ENCODE measurements around the gene KIF17. TPM values are rescaled to one million over a fixed set of nuclear protein-coding genes. Genes with fewer than 3 reads are reported as not detected.

Gene KIF17
- polyA plus RNA-seq, 6 donors from 2014 or later: not detected

DNA sequence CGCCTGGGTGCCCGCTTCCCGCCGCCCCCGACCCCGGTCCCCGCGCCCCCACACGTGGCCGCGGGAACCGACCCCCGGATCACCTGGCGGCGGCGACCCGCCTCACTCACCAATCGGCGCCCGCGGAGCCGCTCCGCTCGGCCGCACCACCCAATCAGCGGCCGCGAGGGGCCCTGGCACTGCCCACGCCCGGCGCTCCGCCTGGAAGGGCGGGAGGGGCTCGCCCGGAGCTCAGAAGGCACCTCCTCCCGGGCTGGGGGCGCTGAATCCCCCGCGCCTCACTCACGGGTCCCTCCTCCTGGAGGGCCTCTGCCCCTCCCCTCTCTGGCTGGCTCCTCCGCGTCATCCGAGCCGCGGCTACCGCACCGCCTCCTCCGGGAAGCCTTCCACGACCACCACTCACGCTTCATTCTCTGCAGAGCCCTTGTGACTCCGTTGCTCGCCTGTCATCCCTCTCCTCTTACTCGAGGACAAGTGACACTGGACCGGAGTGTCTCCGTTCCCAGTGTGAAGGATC lies 14.3 kb upstream of the KIF17 start:
- peaks cover 20 to 32% (median 25%) of the 10 kb centered on the region in 3 donors for H3K4me1 Mint-ChIP-seq
- DNase-seq (peak; percentile 52), ATAC-seq (ENCODE audit: low read depth in 2 of 2) (peak; percentile 58 to 60)
- no peaks in the 10 kb centered on the region for H3K36me3 Mint-ChIP-seq
- peak overlapping the region in 3 of 6 donors; percentile 87 to 96 (median 90) for H3K27ac Mint-ChIP-seq
- H3K4me3 Mint-ChIP-seq: peak overlapping the region; percentile 84 to 95 (median 91)
- no peaks in the 10 kb centered on the region for H3K9me3 Mint-ChIP-seq
- peaks cover 18 to 51% (median 47%) of the 10 kb centered on the region in 3 donors for H3K27me3 Mint-ChIP-seq

DNA sequence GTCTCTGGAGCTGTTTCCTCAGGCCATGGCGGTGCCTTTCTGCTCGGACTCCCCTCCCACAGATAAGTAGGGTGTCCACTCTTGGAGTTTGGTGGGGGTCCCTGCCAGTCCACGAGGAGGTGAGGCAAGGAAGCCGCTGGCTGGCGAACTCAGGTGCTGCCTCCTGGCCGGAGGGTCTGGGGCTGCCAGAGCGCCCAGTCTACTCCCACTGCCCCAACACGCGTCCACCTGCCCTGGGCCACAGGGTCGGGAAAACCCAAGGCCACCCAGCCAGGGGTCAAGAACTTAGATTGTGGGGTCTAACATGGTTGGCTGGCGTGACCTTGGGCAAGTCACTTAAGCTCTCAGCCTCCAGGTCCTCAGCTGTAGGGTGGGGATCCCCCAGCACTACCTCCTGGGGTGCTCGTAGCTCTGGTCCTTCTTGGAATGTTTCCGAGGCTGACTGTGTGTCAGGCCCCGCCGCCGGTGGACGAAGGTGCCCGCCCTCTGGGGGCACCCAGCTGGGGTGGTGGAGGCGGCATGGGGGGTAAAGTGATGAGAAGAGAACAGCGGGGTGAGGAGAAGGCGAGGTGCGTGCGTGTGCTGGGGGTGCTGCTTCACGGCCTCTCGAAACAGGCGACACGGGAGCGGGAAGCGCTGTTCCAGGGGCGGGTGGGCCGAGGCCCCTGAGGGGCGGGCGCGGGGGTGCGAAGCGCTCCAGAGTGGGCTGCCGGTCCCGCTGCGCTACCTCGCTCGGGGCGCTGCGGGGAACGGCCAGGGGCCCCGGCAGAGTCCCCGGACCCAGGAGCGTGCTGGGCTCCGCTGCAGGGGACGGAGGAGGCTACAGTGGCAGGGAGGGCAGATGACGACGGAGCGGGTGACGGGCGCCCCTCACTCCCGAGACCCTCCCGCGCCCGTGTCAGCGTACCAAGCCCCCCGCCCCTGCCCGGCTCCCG lies 13.5 kb upstream of the KIF17 start:
- peaks cover 20 to 32% (median 25%) of the 10 kb centered on the region in 3 donors for H3K4me1 Mint-ChIP-seq
- ATAC-seq (ENCODE audit: low read depth in 2 of 2) (peak; percentile 17 to 22), DNase-seq (no peak)
- peaks cover 18 to 51% (median 47%) of the 10 kb centered on the region in 3 donors for H3K27me3 Mint-ChIP-seq
- H3K36me3 Mint-ChIP-seq: no peaks in the 10 kb centered on the region
- H3K9me3 Mint-ChIP-seq: no peaks in the 10 kb centered on the region
- H3K4me3 Mint-ChIP-seq: peak overlapping the region; percentile 66 to 92 (median 88)
- peak overlapping the region in 3 of 6 donors; percentile 47 to 63 (median 47) for H3K27ac Mint-ChIP-seq

DNA sequence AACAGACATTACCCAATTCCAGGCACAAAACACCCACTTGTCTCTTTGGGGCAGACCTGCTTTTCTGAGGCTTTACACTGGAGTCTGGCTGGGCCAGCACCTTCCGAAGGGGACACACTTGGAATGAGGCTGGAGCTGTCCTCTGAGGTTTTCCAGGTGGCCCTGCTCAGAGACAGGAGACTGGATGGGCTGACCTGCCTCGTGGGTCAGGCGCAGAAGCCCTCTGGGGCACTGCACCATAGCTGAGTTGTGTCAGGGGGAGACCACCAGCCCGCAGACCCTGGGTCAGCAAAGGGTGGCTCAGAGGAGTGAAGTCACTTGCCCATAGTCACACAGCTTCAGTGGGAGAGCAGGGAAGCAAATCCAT lies 12.9 kb upstream of the KIF17 start:
- Mint-ChIP-seq H3K27me3 (peaks cover 18 to 53% (median 51%) of the 10 kb centered on the region in 3 donors), H3K9me3 (no peaks in the 10 kb centered on the region), H3K4me3 (peak overlapping the region; percentile 45 to 92 (median 79)), H3K27ac (no peak overlapping the region), H3K36me3 (no peaks in the 10 kb centered on the region), H3K4me1 (peaks cover 20 to 32% (median 25%) of the 10 kb centered on the region in 3 donors)
- DNase-seq: no peak
- ATAC-seq (ENCODE audit: low read depth in 2 of 2): no peak

DNA sequence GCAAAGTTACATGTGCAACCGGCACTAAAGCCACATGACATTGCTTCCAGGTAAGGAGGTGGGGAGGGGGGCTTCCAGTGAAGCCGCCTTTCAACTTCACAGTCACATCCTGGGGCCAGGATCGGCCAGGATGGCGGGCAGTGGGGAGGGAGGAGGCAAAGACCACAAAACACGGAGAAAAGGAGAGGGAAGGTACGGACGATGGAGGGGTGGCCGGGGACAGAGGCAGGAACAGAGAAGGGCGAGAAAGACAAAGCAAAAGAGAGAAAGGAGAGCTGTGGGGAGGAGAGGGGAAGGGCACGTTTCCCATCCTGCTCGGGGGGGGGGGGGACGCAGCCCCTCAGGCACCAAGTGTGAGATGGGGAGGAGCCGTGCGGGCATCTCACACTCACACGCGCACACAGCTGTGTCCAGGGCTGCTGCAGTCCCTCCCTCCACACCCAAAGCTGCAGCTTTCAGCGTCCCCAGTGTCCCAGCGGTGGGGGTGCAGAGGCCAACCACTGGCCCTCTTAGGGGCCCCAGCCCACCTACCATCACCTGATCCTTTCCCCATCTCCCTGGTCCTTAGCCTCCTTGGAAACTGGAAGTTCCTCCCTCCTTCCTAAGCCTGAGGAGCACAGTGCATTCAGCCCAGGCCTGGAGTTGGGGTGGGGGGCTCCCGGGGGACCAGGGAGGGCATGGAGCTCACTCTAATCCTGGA lies 12.3 kb upstream of the KIF17 start:
- DNase-seq (no peak), ATAC-seq (ENCODE audit: low read depth in 2 of 2) (no peak)
- peaks cover 20 to 32% (median 25%) of the 10 kb centered on the region in 3 donors for H3K4me1 Mint-ChIP-seq
- H3K27ac Mint-ChIP-seq: peak overlapping the region in 3 of 6 donors; percentile 52 to 71 (median 59)
- H3K27me3 Mint-ChIP-seq: peaks cover 18 to 53% (median 51%) of the 10 kb centered on the region in 3 donors
- H3K9me3 Mint-ChIP-seq: no peaks in the 10 kb centered on the region
- H3K36me3 Mint-ChIP-seq: no peaks in the 10 kb centered on the region
- peak overlapping the region; percentile 62 to 92 (median 77) for H3K4me3 Mint-ChIP-seq

DNA sequence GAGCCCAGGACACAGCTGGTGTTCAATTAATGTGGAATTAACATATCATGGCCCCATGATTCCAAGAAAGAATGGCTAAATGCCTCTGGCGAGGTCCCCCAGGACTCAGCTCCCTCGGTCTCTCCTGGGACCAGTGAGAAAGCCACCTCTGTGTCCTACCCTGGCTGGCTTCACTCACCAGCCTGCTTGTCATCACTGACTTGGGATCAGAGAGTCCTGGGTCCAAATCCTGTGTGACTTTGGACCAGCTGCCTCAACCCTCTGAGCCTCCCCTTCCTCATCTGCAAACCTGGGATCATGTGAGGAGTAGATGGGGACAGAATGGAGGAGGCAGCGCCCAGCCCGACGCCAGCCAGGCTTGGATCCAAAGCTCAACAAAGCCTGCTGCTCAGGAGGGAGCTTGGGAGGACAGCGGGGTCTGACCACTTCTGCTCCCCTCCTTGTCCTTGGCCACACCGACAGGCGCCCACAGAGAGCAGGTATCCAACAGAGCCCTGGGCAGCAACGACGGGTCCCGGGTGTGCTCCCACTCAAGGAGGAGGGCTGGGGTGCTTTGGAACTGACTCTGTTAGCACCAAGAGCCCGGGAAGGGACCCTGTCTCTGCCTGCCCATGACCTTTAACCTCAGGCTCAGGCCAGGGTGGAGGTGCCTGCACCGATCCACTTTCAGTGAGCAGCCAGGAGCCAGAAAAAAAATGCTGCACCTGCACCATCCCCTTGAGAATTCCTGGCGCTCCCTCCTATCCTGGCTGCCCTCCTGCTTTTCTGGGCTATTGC lies 11.5 kb upstream of the KIF17 start:
- H3K27ac Mint-ChIP-seq: peak overlapping the region in 3 of 6 donors; percentile 52 to 82 (median 59)
- peak overlapping the region in 3 of 8 donors; percentile 49 to 70 (median 68) for H3K4me3 Mint-ChIP-seq
- H3K27me3 Mint-ChIP-seq: peaks cover 18 to 53% (median 51%) of the 10 kb centered on the region in 3 donors
- no peaks in the 10 kb centered on the region for H3K9me3 Mint-ChIP-seq
- no peak for ATAC-seq (ENCODE audit: low read depth in 2 of 2)
- no peak for DNase-seq
- H3K4me1 Mint-ChIP-seq: peaks cover 20 to 32% (median 25%) of the 10 kb centered on the region in 3 donors
- no peaks in the 10 kb centered on the region for H3K36me3 Mint-ChIP-seq

GRCh38 chr1:20728371-20729154 lies 10.8 kb upstream of the KIF17 start:
- H3K36me3 Mint-ChIP-seq: no peaks in the 10 kb centered on the region
- no peak for DNase-seq
- peak overlapping the region in 1 of 8 donors; percentile 59 for H3K4me3 Mint-ChIP-seq
- ATAC-seq (ENCODE audit: low read depth in 2 of 2): no peak
- peak overlapping the region in 1 of 6 donors; percentile 82 for H3K27ac Mint-ChIP-seq
- peaks cover 18 to 53% (median 51%) of the 10 kb centered on the region in 3 donors for H3K27me3 Mint-ChIP-seq
- peaks cover 15 to 32% (median 25%) of the 10 kb centered on the region in 3 donors for H3K4me1 Mint-ChIP-seq
- no peaks in the 10 kb centered on the region for H3K9me3 Mint-ChIP-seq

GRCh38 chr1:20727746-20728316 lies 10.0 kb upstream of the KIF17 start:
- H3K27me3 Mint-ChIP-seq: peaks cover 13 to 49% (median 45%) of the 10 kb centered on the region in 3 donors
- DNase-seq (no peak), ATAC-seq (ENCODE audit: low read depth in 2 of 2) (no peak)
- H3K4me3 Mint-ChIP-seq: no peak overlapping the region
- peaks cover 9 to 25% (median 19%) of the 10 kb centered on the region in 3 donors for H3K4me1 Mint-ChIP-seq
- H3K9me3 Mint-ChIP-seq: no peaks in the 10 kb centered on the region
- no peaks in the 10 kb centered on the region for H3K36me3 Mint-ChIP-seq
- no peak overlapping the region for H3K27ac Mint-ChIP-seq

GRCh38 chr1:20726932-20727745 lies 9.3 kb upstream of the KIF17 start:
- peaks cover 3 to 19% (median 14%) of the 10 kb centered on the region in 3 donors for H3K4me1 Mint-ChIP-seq
- H3K36me3 Mint-ChIP-seq: no peaks in the 10 kb centered on the region
- DNase-seq (no peak), ATAC-seq (ENCODE audit: low read depth in 2 of 2) (no peak)
- no peak overlapping the region for H3K4me3 Mint-ChIP-seq
- H3K27me3 Mint-ChIP-seq: peaks cover 13 to 49% (median 45%) of the 10 kb centered on the region in 3 donors
- no peak overlapping the region for H3K27ac Mint-ChIP-seq
- no peaks in the 10 kb centered on the region for H3K9me3 Mint-ChIP-seq

- no peaks in the 10 kb centered on the region for H3K36me3 Mint-ChIP-seq
- H3K27me3 Mint-ChIP-seq: peaks cover 13 to 50% (median 43%) of the 10 kb centered on the region in 3 donors
- peaks cover 3 to 17% (median 11%) of the 10 kb centered on the region in 3 donors for H3K4me1 Mint-ChIP-seq
- H3K27ac Mint-ChIP-seq: no peak overlapping the region
- no peak overlapping the region for H3K4me3 Mint-ChIP-seq
- DNase-seq (no peak), ATAC-seq (ENCODE audit: low read depth in 2 of 2) (no peak)
- no peaks in the 10 kb centered on the region for H3K9me3 Mint-ChIP-seq
These were observed 8.5 kb upstream of the KIF17 start for GRCh38 chr1:20726118-20726911.

GRCh38 chr1:20725189-20726117 lies 7.6 kb upstream of the KIF17 start:
- Mint-ChIP-seq H3K36me3 (no peaks in the 10 kb centered on the region), H3K27ac (no peak overlapping the region), H3K4me1 (peaks cover 3 to 9% (median 8%) of the 10 kb centered on the region in 3 donors), H3K4me3 (no peak overlapping the region), H3K9me3 (no peaks in the 10 kb centered on the region), H3K27me3 (peaks cover 13 to 46% (median 36%) of the 10 kb centered on the region in 3 donors)
- no peak for ATAC-seq (ENCODE audit: low read depth in 2 of 2)
- DNase-seq: no peak
